Thoracic aorta (tissue), 2 donors: ENCODE data around the gene CENPK. TPM values are rescaled to one million over a fixed set of nuclear protein-coding genes. Genes with fewer than 3 reads are reported as not detected.

Source experiments
- ATAC-seq: fragments of 150-250 bp; one replicate; pipeline ENCODE4 v1.8.0; 2017; ENCODE audit warnings: low read depth; ENCODE audit not compliant: insufficient number of reproducible peaks, low FRiP score
- DNase-seq: peaks from one replicate; pipeline ENCODE4 v3.0.0-alpha.2; 2020; ENCODE audit warnings: low spot score
- H3K27ac ChIP-seq, 2 donors: fragments of 200-600 bp; sonication (generic); 1 replicate in 1 of 2; 2 replicates in 1 of 2; pipeline ENCODE4 v1.5.1; 2016; ENCODE audit warnings: mild to moderate bottlenecking in 2 of 2, moderate library complexity in 2 of 2
- H3K27me3 ChIP-seq: fragments of 200-600 bp; sonication (generic); replicated peaks from 2 replicates; pipeline ENCODE4 v1.6.0; 2016; ENCODE audit warnings: mild to moderate bottlenecking; ENCODE audit not compliant: insufficient read depth
- H3K36me3 ChIP-seq: fragments of 200-600 bp; sonication (generic); one replicate; pipeline ENCODE4 v1.5.1; 2016
- H3K4me1 ChIP-seq, 2 donors: fragments of 200-600 bp; sonication (generic); 1 replicate in 1 of 2; 2 replicates in 1 of 2; pipeline versions ENCODE4 v1.5.1 to v1.6.0; 2016; ENCODE audit warnings: low read depth in 2 of 2, mild to moderate bottlenecking in 1 of 2; ENCODE audit not compliant: control insufficient read depth in 1 of 2
- H3K4me3 ChIP-seq: fragments of 200-600 bp; sonication (generic); 2 replicates; pipeline ENCODE4 v1.5.1; 2016; ENCODE audit warnings: mild to moderate bottlenecking
- H3K9me3 ChIP-seq: fragments of 200-600 bp; sonication (generic); 2 replicates; pipeline ENCODE4 v1.5.1; 2016
- total RNA-seq, 2 donors: library from RNA; depleted of rRNA; stranded (reverse); fragments of >200 nt; gene quantifications; one replicate each; pipeline versions ENCODE4 v1.1.0 to v1.2.3, GENCODE V29; 2016
- TF ChIP-seq, protein P1 (sequence below): fragments of 200-600 bp; sonication (generic); IDR thresholded peaks from one replicate; pipeline ENCODE4 v1.5.1; 2019; ENCODE audit warnings: antibody characterized with exemption

CENPK gene
- total RNA-seq, 2 donors from 2014 or later = 0.42 to 1.1 TPM

GRCh38 chr5:65475336-65475735, 87.6 kb downstream of the CENPK start:
- DNase-seq = no peak
- Histone ChIP-seq H3K27me3 (no peaks in the 10 kb centered on the region), H3K27ac (no peak overlapping the region), H3K9me3 (no peaks in the 10 kb centered on the region), H3K36me3 (no peaks in the 10 kb centered on the region), H3K4me3 (no peak overlapping the region), H3K4me1 (peaks cover 2 to 8% of the 10 kb centered on the region in 2 donors)
- no peak for ATAC-seq
- TF ChIP-seq, protein P1, sequence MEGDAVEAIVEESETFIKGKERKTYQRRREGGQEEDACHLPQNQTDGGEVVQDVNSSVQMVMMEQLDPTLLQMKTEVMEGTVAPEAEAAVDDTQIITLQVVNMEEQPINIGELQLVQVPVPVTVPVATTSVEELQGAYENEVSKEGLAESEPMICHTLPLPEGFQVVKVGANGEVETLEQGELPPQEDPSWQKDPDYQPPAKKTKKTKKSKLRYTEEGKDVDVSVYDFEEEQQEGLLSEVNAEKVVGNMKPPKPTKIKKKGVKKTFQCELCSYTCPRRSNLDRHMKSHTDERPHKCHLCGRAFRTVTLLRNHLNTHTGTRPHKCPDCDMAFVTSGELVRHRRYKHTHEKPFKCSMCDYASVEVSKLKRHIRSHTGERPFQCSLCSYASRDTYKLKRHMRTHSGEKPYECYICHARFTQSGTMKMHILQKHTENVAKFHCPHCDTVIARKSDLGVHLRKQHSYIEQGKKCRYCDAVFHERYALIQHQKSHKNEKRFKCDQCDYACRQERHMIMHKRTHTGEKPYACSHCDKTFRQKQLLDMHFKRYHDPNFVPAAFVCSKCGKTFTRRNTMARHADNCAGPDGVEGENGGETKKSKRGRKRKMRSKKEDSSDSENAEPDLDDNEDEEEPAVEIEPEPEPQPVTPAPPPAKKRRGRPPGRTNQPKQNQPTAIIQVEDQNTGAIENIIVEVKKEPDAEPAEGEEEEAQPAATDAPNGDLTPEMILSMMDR = no peak

DNA sequence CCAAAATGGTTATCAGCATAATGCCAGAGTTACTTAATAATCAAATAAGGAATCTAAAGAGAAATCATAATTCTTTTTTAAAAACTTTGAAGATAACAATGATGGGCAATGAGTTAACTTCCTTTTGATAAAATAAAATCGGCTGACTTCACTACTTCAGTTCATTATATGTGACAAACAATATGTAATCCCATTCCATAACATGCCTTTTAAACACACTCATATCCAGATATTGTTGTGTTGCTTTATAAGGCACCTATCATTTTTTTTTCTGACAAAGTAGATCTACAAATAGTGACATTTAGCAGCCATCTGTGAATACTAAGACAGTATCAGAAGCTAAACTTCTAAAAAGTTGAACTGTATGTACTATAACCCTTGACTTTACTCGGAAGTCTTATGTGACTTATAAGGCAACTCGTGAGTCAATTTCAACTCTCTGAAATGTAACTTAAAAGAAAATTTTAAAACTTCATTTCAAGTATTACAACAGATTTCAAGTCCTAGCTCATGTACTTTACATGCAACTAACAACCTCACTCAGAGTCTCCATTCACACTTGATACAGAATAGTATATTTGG, 88.7 kb downstream of the CENPK start:
- Histone ChIP-seq H3K9me3 (no peaks in the 10 kb centered on the region), H3K27ac (no peak overlapping the region), H3K36me3 (no peaks in the 10 kb centered on the region), H3K4me1 (peaks cover 0 to 2% of the 10 kb centered on the region in 2 donors), H3K4me3 (no peak overlapping the region), H3K27me3 (no peaks in the 10 kb centered on the region)
- TF ChIP-seq, protein P1 = no peak
- DNase-seq (no peak), ATAC-seq (no peak)

DNA sequence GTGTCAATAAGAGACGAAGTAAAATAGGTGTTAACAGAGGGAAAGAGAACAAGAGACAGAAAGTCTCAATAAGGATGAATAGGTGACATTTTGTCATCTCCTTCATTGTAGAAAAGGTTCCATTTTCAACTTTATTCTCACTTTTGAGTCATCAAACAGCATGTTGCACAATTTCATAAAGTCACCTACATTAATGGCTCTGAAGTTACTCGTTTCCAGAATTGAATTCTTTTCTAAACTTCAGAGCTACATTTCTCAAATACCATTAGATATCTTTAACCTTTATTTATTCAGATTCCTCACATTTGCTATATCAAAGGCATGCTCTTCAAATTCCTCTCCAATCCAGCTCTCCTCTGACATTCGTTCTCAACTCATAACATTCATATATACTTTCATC, 94.3 kb downstream of the CENPK start:
- ATAC-seq (no peak), DNase-seq (no peak)
- TF ChIP-seq, protein P1 = no peak
- Histone ChIP-seq H3K27me3 (no peaks in the 10 kb centered on the region), H3K4me3 (no peak overlapping the region), H3K9me3 (no peaks in the 10 kb centered on the region), H3K27ac (no peak overlapping the region), H3K36me3 (no peaks in the 10 kb centered on the region), H3K4me1 (no peaks in the 10 kb centered on the region)

Other genes with a start within 250 kb of the CENPK start
- 10 to 100 TPM in 1 of 2 donors, 1 to 10 TPM in 1; 4.9 to 11.8 TPM for gene ADAMTS6, start 81.2 kb downstream of the CENPK start, total RNA-seq
- gene PPWD1, start 128 bp upstream of the CENPK start, total RNA-seq = 10 to 100 TPM; 32.8 to 71.0 TPM
- 10 to 100 TPM; 13.5 to 14.5 TPM for gene TRIM23, start 61.2 kb upstream of the CENPK start, total RNA-seq
- 1 to 10 TPM; 1.1 to 4.9 TPM for gene SHLD3, start 61.9 kb upstream of the CENPK start, total RNA-seq
- 10 to 100 TPM in 1 of 2 donors, 1 to 10 TPM in 1; 9.7 to 14.4 TPM for gene TRAPPC13, start 61.9 kb upstream of the CENPK start, total RNA-seq
- gene SGTB, start 158.9 kb upstream of the CENPK start, total RNA-seq = 10 to 100 TPM; 24.3 to 26.4 TPM
- gene NLN, start 159.0 kb upstream of the CENPK start, total RNA-seq = 10 to 100 TPM in 1 of 2 donors, 1 to 10 TPM in 1; 6.8 to 24.1 TPM